ENCODE measurements around the gene EVPL.

The EVPL gene

GRCh38 chr17:76027159-76027839, at the start of gene EVPL:
Gene EVPL, minus strand, starts transcription at chr17:76027306. Its CDS starts 108 bp downstream, at chr17:76027198.
- H4K20me1 ChIP-seq (ENCODE audit: insufficient read depth): no peaks in the 10 kb centered on the region
- TF ChIP-seq CTCF (conservative IDR thresholded peaks at IDR 0.05; ENCODE audit: low read depth, low read length): no peak
- no peak within 1 kb of the TSS for H3K9ac ChIP-seq
- no peaks in the 10 kb centered on the region; the same call in 1 of the 2 replicates for H3K27me3 ChIP-seq (ENCODE audit: insufficient read depth, low read depth)
- H3K79me2 ChIP-seq (ENCODE audit: insufficient read depth, low read depth): no peaks in the 10 kb centered on the region
- no peak within 1 kb of the TSS for H3K4me2 ChIP-seq
- H3K27ac ChIP-seq: no peak within 1 kb of the TSS
- H2AFZ ChIP-seq (ENCODE audit: low read depth): no peak within 1 kb of the TSS
- no peaks in the 10 kb centered on the region for H3K36me3 ChIP-seq (ENCODE audit: insufficient read depth)
- no peak within 1 kb of the TSS for H3K4me3 ChIP-seq (IDR thresholded peaks at IDR 0.05; ENCODE audit: insufficient read depth, low read depth, low read length)
- no peaks in the 10 kb centered on the region for H3K4me1 ChIP-seq (ENCODE audit: low read depth, poor library complexity, severe bottlenecking)

GRCh38 chr17:76076146-76076764, 49.1 kb upstream of the EVPL start:
- peaks cover 2% of the 10 kb centered on the region for H3K4me1 ChIP-seq (ENCODE audit: low read depth, poor library complexity, severe bottlenecking)
- H3K36me3 ChIP-seq (ENCODE audit: insufficient read depth): no peaks in the 10 kb centered on the region
- H3K4me2 ChIP-seq: no peak overlapping the region
- peaks cover 18% of the 10 kb centered on the region for H3K79me2 ChIP-seq (ENCODE audit: insufficient read depth, low read depth)
- H2AFZ ChIP-seq (ENCODE audit: low read depth): no peak overlapping the region
- H3K9ac ChIP-seq: no peak overlapping the region
- no peaks in the 10 kb centered on the region for H4K20me1 ChIP-seq (ENCODE audit: insufficient read depth)
- no peak for TF ChIP-seq CTCF (conservative IDR thresholded peaks at IDR 0.05; ENCODE audit: low read depth, low read length)
- H3K27me3 ChIP-seq (ENCODE audit: insufficient read depth, low read depth): peaks cover 15% of the 10 kb centered on the region
- H3K4me3 ChIP-seq (IDR thresholded peaks at IDR 0.05; ENCODE audit: insufficient read depth, low read depth, low read length): no peak overlapping the region
- H3K27ac ChIP-seq: no peak overlapping the region

- Histone ChIP-seq H3K79me2 (ENCODE audit: insufficient read depth, low read depth) (peaks cover 25% of the 10 kb centered on the region), H3K4me3 (IDR thresholded peaks at IDR 0.05; ENCODE audit: insufficient read depth, low read depth, low read length) (no peak overlapping the region), H3K36me3 (ENCODE audit: insufficient read depth) (no peaks in the 10 kb centered on the region), H3K4me1 (ENCODE audit: low read depth, poor library complexity, severe bottlenecking) (peaks cover 9% of the 10 kb centered on the region), H3K27ac (no peak overlapping the region), H3K9ac (no peak overlapping the region), H2AFZ (ENCODE audit: low read depth) (no peak overlapping the region), H3K4me2 (no peak overlapping the region), H3K27me3 (ENCODE audit: insufficient read depth, low read depth) (peaks cover 15% of the 10 kb centered on the region), H4K20me1 (ENCODE audit: insufficient read depth) (no peaks in the 10 kb centered on the region)
- TF ChIP-seq CTCF (conservative IDR thresholded peaks at IDR 0.05; ENCODE audit: low read depth, low read length): no peak
Observed at GRCh38 chr17:76075364-76076145, 48.4 kb upstream of the EVPL start.

- Histone ChIP-seq H3K27me3 (ENCODE audit: insufficient read depth, low read depth) (peaks cover 15% of the 10 kb centered on the region), H3K4me3 (IDR thresholded peaks at IDR 0.05; ENCODE audit: insufficient read depth, low read depth, low read length) (no peak within 1 kb of the TSS), H3K4me2 (no peak within 1 kb of the TSS), H3K27ac (no peak within 1 kb of the TSS), H4K20me1 (ENCODE audit: insufficient read depth) (no peaks in the 10 kb centered on the region), H2AFZ (ENCODE audit: low read depth) (no peak within 1 kb of the TSS), H3K36me3 (ENCODE audit: insufficient read depth) (no peaks in the 10 kb centered on the region), H3K79me2 (ENCODE audit: insufficient read depth, low read depth) (peaks cover 34% of the 10 kb centered on the region), H3K4me1 (ENCODE audit: low read depth, poor library complexity, severe bottlenecking) (peaks cover 14% of the 10 kb centered on the region), H3K9ac (no peak within 1 kb of the TSS)
- no peak for TF ChIP-seq CTCF (conservative IDR thresholded peaks at IDR 0.05; ENCODE audit: low read depth, low read length)
Observed at GRCh38 chr17:76074390-76075363, 47.6 kb upstream of the EVPL start, which contains the start of gene GALR2. Gene GALR2, plus strand, starts transcription at chr17:76074781. Its CDS starts 103 bp downstream, at chr17:76074884.
